ENCODE results near the gene DPP10. TPM values are rescaled to one million over a fixed set of nuclear protein-coding genes. Genes with fewer than 3 reads are reported as not detected.

DPP10 gene
- total and polyA plus RNA-seq, 10 of the 15 experiments (the other 5 are each of a cell fraction or from before 2014, with no cell fraction given) = not detected

DNA sequence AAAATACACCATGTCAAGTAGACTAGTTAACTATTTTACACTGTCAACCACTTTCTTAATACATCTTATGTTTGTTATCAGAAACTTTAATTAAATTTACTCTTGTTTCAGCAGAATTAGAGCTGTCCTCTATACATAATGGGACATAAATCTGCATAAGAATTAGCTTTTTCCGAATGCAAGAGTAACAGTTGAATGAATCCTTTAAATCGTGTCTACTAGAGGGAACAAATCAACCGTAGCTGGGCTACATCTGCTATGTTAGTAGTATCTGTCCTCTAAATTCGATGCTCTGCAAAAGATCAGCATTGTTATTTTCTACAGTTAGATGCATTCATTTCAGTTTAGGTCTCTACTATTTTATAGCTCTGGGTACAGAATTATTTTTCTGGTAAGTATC, 1090.6 kb downstream of the DPP10 start:
- RAD21 ChIA-PET (ENCODE audit: unreplicated experiment) = no interaction called here
- no peak overlapping the region for H2AFZ ChIP-seq (ENCODE audit: control insufficient read depth, low read depth, low read length)
- no peaks in the 10 kb centered on the region for H3K36me3 ChIP-seq (ENCODE audit: control insufficient read depth in 2 of 2, insufficient read depth in 2 of 2, low read length in 1 of 2)
- H3K4me2 ChIP-seq (ENCODE audit: control insufficient read depth, insufficient read depth) = no peak overlapping the region
- H3K4me1 ChIP-seq (ENCODE audit: control insufficient read depth, insufficient read depth, low read length) = no peaks in the 10 kb centered on the region
- SMC1A ChIA-PET (ENCODE audit: uncharacterized antibody, unreplicated experiment) = no interaction called here
- POLR2A ChIA-PET = no interaction called here
- CTCF ChIA-PET = no interaction called here
- no peak overlapping the region for H3K4me3 ChIP-seq
- ATAC-seq = no peak
- DNase-seq (ENCODE audit: low read depth, low spot score) = no peak
- BruUV-seq (replicated peaks) = no TSS peak
- H3K27me3 ChIP-seq (replicated peaks in 1 of 2; ENCODE audit: control insufficient read depth in 2 of 2, insufficient read depth in 2 of 2, low read length in 1 of 2) = no peaks in the 10 kb centered on the region
- no peak overlapping the region for H3K9ac ChIP-seq (ENCODE audit: control insufficient read depth, insufficient read depth, low read length)
- 2% methylated on average over 4 of the region's 4 CpGs for WGBS (ENCODE audit: insufficient coverage, insufficient replicate concordance, low lambda C conversion rate, missing lambda C conversion rate)
- H4K20me1 ChIP-seq (ENCODE audit: control insufficient read depth, insufficient read depth) = no peaks in the 10 kb centered on the region
- H3K27ac ChIP-seq (ENCODE audit: control insufficient read depth, insufficient read depth) = no peak overlapping the region
- intact Hi-C loops (cut with micrococcal nuclease; ENCODE audit: unreplicated experiment) = no loop called here
- no peaks in the 10 kb centered on the region for H3K9me3 ChIP-seq (replicated peaks; ENCODE audit: control insufficient read depth, insufficient read depth, low read length)
- in situ Hi-C loops (cut with MboI) = no loop called here
- H3K79me2 ChIP-seq (ENCODE audit: control insufficient read depth, insufficient read depth, low read length) = no peaks in the 10 kb centered on the region
- FAIRE-seq = no peak
- TF ChIP-seq NBN (IDR thresholded peaks at IDR 0.05) (no peak), EP300 (IDR thresholded peaks at IDR 0.05; ENCODE audit: borderline replicate concordance in 1 of 2, control insufficient read depth in 1 of 2, low read depth in 2 of 2, low read length in 2 of 2) (no peak), HDAC6 (IDR thresholded peaks at IDR 0.05; ENCODE audit: unreplicated experiment) (no peak), CEBPB (IDR thresholded peaks at IDR 0.05; ENCODE audit: borderline replicate concordance in 1 of 2, low read depth in 2 of 2, low read length in 2 of 2) (no peak), HDAC2 (IDR thresholded peaks at IDR 0.05) (no peak), SREBF2 (IDR thresholded peaks at IDR 0.05; ENCODE audit: low read length) (no peak), MYB (IDR thresholded peaks at IDR 0.05; ENCODE audit: borderline replicate concordance, low read depth, low read length) (no peak)
- TF ChIP-seq, protein P1, sequence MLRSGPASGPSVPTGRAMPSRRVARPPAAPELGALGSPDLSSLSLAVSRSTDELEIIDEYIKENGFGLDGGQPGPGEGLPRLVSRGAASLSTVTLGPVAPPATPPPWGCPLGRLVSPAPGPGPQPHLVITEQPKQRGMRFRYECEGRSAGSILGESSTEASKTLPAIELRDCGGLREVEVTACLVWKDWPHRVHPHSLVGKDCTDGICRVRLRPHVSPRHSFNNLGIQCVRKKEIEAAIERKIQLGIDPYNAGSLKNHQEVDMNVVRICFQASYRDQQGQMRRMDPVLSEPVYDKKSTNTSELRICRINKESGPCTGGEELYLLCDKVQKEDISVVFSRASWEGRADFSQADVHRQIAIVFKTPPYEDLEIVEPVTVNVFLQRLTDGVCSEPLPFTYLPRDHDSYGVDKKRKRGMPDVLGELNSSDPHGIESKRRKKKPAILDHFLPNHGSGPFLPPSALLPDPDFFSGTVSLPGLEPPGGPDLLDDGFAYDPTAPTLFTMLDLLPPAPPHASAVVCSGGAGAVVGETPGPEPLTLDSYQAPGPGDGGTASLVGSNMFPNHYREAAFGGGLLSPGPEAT (IDR thresholded peaks at IDR 0.05; ENCODE audit: low read depth) = no peak
- TF ChIP-seq, protein P2, sequence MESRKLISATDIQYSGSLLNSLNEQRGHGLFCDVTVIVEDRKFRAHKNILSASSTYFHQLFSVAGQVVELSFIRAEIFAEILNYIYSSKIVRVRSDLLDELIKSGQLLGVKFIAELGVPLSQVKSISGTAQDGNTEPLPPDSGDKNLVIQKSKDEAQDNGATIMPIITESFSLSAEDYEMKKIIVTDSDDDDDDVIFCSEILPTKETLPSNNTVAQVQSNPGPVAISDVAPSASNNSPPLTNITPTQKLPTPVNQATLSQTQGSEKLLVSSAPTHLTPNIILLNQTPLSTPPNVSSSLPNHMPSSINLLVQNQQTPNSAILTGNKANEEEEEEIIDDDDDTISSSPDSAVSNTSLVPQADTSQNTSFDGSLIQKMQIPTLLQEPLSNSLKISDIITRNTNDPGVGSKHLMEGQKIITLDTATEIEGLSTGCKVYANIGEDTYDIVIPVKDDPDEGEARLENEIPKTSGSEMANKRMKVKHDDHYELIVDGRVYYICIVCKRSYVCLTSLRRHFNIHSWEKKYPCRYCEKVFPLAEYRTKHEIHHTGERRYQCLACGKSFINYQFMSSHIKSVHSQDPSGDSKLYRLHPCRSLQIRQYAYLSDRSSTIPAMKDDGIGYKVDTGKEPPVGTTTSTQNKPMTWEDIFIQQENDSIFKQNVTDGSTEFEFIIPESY (IDR thresholded peaks at IDR 0.05) = no peak
- TF ChIP-seq, protein P3, sequence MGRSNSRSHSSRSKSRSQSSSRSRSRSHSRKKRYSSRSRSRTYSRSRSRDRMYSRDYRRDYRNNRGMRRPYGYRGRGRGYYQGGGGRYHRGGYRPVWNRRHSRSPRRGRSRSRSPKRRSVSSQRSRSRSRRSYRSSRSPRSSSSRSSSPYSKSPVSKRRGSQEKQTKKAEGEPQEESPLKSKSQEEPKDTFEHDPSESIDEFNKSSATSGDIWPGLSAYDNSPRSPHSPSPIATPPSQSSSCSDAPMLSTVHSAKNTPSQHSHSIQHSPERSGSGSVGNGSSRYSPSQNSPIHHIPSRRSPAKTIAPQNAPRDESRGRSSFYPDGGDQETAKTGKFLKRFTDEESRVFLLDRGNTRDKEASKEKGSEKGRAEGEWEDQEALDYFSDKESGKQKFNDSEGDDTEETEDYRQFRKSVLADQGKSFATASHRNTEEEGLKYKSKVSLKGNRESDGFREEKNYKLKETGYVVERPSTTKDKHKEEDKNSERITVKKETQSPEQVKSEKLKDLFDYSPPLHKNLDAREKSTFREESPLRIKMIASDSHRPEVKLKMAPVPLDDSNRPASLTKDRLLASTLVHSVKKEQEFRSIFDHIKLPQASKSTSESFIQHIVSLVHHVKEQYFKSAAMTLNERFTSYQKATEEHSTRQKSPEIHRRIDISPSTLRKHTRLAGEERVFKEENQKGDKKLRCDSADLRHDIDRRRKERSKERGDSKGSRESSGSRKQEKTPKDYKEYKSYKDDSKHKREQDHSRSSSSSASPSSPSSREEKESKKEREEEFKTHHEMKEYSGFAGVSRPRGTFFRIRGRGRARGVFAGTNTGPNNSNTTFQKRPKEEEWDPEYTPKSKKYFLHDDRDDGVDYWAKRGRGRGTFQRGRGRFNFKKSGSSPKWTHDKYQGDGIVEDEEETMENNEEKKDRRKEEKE (IDR thresholded peaks at IDR 0.05) = no peak
- TF ChIP-seq, protein P4, sequence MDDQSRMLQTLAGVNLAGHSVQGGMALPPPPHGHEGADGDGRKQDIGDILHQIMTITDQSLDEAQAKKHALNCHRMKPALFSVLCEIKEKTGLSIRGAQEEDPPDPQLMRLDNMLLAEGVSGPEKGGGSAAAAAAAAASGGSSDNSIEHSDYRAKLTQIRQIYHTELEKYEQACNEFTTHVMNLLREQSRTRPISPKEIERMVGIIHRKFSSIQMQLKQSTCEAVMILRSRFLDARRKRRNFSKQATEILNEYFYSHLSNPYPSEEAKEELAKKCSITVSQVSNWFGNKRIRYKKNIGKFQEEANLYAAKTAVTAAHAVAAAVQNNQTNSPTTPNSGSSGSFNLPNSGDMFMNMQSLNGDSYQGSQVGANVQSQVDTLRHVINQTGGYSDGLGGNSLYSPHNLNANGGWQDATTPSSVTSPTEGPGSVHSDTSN (IDR thresholded peaks at IDR 0.05; ENCODE audit: insufficient replicate concordance, low read depth, low read length) = no peak
- TF ChIP-seq, protein P5, sequence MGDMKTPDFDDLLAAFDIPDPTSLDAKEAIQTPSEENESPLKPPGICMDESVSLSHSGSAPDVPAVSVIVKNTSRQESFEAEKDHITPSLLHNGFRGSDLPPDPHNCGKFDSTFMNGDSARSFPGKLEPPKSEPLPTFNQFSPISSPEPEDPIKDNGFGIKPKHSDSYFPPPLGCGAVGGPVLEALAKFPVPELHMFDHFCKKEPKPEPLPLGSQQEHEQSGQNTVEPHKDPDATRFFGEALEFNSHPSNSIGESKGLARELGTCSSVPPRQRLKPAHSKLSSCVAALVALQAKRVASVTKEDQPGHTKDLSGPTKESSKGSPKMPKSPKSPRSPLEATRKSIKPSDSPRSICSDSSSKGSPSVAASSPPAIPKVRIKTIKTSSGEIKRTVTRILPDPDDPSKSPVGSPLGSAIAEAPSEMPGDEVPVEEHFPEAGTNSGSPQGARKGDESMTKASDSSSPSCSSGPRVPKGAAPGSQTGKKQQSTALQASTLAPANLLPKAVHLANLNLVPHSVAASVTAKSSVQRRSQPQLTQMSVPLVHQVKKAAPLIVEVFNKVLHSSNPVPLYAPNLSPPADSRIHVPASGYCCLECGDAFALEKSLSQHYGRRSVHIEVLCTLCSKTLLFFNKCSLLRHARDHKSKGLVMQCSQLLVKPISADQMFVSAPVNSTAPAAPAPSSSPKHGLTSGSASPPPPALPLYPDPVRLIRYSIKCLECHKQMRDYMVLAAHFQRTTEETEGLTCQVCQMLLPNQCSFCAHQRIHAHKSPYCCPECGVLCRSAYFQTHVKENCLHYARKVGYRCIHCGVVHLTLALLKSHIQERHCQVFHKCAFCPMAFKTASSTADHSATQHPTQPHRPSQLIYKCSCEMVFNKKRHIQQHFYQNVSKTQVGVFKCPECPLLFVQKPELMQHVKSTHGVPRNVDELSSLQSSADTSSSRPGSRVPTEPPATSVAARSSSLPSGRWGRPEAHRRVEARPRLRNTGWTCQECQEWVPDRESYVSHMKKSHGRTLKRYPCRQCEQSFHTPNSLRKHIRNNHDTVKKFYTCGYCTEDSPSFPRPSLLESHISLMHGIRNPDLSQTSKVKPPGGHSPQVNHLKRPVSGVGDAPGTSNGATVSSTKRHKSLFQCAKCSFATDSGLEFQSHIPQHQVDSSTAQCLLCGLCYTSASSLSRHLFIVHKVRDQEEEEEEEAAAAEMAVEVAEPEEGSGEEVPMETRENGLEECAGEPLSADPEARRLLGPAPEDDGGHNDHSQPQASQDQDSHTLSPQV (IDR thresholded peaks at IDR 0.05) = no peak

All from GM12878 (cell line).